H54 (cell line): ENCODE results near the gene KCNK6.
A peak's percentile ranks its signal among the peaks of the same experiment; 100 is the strongest.

ENCODE experiments used
- DNase-seq: peaks from one replicate; pipeline ENCODE4 v3.0.0; 2011; ENCODE audit warnings: low spot score, mixed read lengths; ENCODE audit not compliant: insufficient read length
- FAIRE-seq: peaks from 3 replicates; lab custom pipeline; 2011; peaks lifted over from hg19 to GRCh38; lab: Jason Lieb, UNC
- POLR2A ChIP-seq: IDR thresholded peaks from 2 replicates; pipeline ENCODE4 v1.6.1; 2011; ENCODE audit warnings: low read depth, mild to moderate bottlenecking, low read length

KCNK6 gene

DNA sequence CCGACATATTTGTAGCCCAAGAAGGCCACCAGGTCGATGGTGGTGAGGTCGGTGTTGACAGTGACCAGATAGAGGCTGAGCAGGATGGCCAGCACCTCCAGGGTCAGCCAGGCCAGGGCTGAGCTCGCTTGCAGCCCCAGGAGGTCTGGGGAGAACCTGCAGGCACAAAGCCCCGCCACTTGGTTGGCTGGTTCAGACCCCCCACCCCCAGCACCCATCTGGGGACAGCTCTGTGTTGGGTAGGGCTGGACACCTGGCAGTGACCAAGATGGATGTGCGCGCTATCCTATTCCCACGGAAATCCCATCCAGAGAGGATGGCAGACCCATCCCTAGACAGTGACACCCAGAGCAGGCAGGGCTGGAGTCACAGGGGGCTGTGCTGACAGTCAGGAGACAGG is 12.0 kb upstream of the KCNK6 start:
- TF ChIP-seq POLR2A: no peak; the same call in 1 of the 2 replicates
- DNase-seq: no peak
- FAIRE-seq: no peak

DNA sequence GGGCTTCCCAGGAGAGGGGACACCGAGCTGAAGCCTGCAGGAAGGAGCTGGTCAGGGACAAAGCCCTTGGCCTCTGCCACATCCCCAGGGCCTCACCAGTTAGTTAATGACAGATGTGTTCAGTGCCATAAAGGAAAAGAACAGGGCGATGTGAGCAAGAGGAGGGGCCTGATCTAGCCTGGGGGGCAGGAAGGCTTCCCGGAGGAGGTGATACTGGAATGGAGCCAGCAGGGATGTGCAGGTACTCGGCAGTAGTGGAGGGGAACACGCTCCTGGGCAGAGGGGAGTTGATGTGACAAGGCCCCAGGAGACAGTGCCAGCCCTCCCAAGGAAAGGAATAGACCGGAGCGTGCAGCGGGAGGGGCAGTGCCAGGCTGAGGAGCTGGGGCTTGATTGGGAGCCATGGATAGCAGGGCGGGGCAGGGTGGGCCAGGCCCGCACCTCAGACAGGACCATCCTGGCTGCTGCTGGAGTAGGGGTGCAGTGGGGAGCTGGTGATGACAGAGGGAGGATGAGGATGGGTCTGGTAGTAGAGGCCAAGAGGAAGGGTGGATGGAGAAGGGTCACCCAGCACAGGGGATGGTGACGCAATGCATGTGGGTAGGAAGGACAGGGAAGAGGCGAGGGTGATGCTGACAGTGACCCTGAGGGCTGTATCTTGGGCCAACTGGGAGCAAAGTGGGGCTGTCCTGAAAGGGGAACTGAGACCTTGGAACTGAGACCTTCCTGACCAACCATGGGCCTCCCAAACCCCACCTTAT is 11.5 kb upstream of the KCNK6 start:
- TF ChIP-seq POLR2A: no peak
- no peak for DNase-seq
- no peak for FAIRE-seq

DNA sequence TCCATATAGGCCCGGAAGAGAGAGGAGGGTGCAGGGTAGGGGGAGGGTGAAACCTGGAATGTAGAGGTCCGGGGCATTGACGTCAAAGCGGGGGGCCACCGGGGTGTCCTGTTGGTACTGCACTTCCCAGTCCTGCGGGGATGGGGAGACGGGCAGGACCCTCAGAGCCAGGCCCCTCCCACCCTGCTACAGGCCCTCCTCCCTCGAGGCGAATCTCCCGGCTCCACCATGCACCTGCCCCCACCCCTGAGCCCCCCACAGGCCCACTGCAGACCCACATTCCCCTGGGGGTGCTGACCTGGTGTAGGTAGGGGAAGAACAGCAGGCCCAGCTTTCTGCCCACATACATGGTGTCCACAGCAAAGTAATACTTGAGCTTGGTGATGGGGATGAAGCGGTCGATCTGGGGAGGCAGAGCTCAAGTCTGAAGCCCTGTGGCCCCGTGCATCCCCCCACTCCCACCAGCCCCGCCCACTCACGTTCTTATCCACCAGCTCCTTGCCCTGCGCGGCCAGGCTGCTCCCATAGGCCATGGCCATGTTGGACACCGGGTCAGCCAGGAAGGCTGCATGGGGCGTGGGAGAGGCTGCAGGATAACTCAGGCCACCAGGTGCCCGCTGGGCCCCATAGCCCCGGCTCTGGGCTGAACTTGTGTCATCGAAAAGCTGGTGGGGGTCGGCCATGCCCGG is 10.6 kb upstream of the KCNK6 start:
- no peak for TF ChIP-seq POLR2A
- FAIRE-seq: no peak
- DNase-seq: no peak

DNA sequence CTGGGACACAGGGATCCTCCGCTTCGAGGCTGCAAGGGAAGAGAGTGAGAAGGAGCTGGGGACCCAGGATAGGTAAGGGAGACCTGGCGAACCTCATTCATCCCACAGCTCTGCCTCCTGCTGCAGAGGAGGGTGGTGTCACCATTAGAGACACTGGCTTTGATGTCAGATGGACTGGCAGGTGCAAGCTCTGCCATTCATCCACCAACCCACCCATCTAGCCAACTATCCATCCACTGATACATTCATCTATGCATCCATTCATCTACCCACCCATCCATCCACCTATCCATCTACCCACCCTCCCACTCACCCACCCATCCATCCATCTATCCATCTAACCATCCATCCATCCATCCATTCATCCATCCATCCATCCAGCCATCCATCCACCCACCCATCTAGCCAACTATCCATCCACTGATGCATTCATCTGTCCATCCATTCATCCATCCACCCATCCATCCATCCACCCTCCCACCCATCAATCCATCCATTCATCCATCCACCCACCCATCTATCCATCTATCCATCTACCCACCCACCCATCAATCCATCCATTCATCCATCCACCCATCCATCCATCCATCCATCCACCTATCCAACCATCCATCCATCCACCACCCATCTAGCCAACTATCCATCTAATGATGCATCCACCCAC is 9.9 kb upstream of the KCNK6 start:
- no peak for TF ChIP-seq POLR2A
- DNase-seq: no peak
- FAIRE-seq: no peak

DNA sequence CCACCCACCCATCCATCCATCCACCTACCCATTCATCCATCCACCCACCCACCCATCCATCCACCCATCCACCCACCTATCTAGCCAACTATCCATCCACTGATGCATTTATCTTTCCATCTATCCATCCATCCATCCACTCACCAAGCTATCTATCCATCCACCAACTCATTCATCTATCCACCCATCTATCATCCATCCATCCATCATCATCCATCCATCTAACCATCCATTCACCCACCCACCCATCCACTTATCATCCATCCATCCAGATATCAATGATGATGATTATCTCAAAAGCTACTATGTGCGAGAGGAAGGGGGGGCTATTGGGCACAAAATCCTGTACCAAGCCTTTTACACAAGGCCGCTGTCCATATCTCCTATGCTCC is 9.4 kb upstream of the KCNK6 start:
- FAIRE-seq: no peak
- DNase-seq: no peak
- no peak for TF ChIP-seq POLR2A

DNA sequence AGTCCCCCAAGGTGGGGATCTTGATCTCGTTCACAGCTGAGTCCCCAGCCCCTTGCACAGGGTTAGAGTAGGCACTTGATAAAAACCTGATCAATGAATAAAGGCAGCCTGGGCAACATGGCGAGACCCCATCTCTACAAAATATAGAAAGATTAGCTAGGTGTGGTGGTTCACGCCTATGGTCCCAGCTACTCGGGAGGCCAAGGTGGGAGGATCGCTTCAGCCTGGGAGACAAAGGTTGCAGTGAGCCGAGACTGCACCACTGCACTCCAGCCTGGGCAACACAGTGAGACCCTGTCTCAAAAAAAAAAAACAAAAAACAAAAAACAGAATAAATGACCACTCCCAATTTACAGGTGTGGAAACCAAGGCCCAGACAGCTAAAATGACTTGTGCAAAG is 8.7 kb upstream of the KCNK6 start:
- FAIRE-seq (no peak), DNase-seq (no peak)
- TF ChIP-seq POLR2A: no peak

DNA sequence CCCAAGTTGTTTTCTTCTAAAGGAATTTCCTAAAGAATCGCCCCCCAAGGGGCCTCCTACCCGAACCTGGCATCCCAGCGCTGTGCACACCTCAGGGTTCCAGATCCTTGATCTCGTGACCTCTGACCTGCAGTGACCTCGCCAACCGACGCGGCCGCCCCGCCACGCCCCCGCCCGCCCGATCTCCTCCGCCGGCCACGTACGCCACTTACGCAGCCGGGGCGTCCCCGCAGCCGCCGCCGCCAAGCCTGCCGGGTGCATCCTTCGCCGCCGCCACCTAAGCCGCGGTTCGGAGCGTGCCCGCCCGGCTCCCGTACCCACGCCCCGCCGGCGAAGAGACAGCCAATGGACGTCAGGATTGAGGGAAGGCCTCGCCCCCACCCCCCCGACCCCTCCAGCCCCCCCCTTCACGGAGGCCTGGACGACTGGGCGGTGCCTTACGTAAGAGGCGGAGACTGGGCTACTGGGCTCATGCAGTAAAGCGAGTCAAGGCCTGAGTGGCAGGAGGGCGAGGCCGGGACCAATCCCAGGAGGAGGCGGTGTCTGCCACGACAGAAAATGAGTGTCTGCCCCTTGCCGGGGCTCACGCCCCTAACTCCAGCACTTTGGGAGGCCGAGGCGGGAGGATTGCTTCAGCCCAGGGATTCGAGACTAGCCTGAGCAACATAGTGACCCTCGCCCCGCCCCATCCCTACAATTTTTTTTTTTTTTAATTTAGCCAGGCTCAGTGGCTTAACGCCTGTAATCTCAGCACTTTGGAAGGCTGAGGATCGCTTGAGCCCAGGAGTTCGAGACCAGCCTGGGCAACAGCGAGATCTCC is 3.8 kb upstream of the KCNK6 start, which contains the start of gene YIF1B:
Gene YIF1B (minus strand): TSS at position 291 of the 820 bp plus-strand sequence. CDS start 30 bp downstream, at position 261.
- TF ChIP-seq POLR2A: peak; percentile 70
- FAIRE-seq (no peak), DNase-seq (peak; percentile 99)

DNA sequence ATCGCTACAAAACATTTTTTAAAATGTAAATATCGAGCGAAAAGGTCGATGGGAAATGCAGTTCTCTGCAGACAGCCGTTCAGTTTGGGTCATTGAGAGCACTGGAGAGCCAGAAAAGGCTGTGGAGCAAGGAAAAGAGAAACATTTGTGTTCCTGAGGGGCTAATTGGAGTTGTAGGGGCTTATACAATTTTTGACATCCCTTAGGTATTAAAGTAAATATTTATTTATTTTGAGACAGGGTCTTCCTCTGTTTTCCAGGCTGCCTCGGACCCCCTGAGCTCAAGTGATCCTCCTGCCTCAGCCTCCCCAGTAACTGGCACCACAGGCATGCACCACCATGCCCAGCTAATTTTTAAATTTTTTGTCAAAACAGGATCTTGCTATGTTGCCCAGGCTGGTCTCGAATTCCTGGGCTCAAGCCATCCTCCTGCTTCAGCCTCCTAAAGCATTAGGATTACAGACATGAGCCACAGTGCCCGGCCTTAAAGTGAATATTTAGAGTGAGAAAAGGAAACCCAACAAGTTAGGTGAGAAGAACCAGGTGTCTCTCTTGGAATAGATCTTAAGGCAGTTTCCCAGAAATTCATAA is 3.1 kb upstream of the KCNK6 start:
- FAIRE-seq (no peak), DNase-seq (peak; percentile 69)

DNA sequence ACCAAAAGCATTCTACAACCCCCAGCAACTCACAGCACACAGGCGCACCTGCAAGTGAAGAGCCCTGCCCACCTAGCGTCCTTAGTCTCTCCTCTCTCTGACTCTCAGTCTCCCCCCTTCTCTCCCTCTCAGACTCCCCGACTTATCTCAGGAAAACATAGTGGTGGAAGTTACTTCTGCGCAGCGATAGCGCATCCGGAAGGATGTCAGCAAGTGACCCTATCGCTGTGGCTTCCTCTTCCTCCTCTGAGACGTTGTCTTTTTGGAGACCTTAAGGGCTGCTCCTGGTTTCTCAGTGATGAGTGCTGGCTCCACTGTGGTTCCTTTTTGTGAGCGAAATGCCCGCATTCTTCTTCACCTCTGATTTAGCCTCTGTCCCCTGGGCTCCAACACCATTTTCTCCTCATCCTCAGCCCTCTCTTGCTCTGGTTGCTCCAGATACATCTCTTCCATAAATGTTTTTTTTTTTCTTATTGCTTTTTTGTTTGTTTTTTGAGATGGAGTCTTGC is 2.5 kb upstream of the KCNK6 start:
- no peak for FAIRE-seq

More for the DNA sequence above, 3.1 kb upstream of the KCNK6 start:
- TF ChIP-seq POLR2A: no peak

DNA sequence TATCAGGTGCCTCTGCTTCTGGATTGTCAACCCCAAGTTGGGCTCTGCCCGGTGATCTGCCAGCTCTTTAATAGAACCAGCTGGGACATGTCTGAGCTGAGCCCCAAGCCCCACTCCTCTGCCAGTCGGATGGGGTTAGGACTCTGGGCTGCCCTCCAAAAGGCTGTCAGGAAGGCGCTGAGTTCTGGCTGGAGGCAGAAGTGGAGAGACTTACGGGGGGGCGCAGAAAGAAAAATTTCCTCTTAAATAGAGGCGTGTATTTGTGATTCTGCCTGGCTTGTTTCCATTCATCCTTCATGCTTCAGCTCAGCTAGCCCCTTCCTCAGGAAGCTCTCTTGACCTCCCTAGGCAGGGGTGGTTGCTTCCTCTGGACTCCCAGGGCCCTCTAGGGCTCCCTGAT is 985 bp upstream of the KCNK6 start:
- FAIRE-seq (no peak), DNase-seq (no peak)
- no peak for TF ChIP-seq POLR2A

More for the DNA sequence above, 2.5 kb upstream of the KCNK6 start:
- TF ChIP-seq POLR2A: no peak
- DNase-seq: no peak

DNA sequence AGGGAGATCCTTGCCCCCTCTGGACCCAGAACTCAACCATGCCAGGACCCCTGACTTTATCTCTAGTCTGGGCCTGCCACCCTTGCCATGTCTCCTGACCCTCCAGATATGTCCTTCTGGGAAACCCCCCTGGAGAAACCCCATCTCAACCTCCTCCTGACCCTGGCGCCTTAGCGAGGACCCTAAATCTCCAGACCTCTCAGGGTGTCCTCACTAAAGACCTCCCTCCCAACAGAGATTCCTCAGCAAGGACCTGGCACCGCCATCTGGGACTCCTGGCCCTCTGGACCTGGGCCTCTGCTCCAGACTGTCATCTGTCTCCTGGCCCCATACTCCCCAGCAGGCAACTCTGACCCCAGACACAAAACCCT is 1.3 kb downstream of the KCNK6 start:
- no peak for DNase-seq
- no peak for TF ChIP-seq POLR2A
- no peak for FAIRE-seq

DNA sequence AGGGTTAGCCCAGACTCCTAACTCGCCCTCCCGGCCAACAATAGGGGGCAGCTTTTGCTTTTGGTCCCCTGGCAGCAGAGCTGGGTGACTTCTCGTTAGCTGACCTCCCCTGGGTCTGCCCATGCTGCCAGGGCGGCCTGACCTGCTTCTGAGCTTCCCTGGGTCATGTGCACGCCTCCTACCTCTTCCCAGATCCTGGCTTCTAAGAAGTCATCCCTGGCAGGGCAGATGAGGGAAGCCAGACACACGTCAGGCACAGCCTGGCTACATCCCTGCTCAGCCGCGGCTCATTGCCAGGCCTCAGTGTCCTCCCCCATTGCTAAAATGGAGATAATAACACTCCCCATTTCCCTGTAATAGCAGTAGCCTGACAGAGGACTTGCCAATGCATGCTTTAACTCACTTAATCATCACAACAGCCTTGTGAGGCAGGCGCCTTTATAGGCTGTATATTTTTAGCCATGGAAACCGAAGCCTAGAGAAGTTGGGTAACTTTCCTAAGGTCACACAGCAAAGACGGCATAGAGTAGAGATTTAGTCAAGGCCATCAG is 2.1 kb downstream of the KCNK6 start:
- no peak for TF ChIP-seq POLR2A
- no peak for DNase-seq
- FAIRE-seq: no peak

DNA sequence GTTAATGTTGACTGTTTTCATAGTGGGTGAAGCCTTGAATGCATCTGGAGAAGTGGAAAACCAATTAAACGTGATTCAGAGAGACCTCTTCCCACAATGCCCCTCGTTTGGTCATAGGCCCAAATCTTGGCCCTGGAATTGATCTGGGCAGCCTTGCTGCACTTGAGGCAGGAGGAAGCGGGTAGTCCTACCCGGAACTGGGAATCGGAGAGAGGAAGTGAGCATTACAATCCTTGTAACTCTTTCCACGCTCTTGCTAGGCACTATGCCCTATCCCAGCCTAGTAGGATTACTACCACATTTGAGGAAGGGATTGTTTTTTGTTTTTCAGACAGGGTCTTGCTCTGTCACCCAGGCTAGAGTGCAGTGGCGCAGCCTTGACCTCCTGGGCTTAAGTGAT is 3.6 kb downstream of the KCNK6 start:
- no peak for TF ChIP-seq POLR2A
- no peak for FAIRE-seq
- no peak for DNase-seq
